Endothelial cell of umbilical vein (primary cell): ENCODE results near the gene CNKSR3. TPM values are rescaled to one million over a fixed set of nuclear protein-coding genes. Genes with fewer than 3 reads are reported as not detected.

Experiments
- BruUV-seq: library from RNA; stranded (reverse); fragments of 400-500 nt; replicated peaks from 2 replicates; lab custom pipeline; 2021; lab: Mats Ljungman, UMichigan
- CTCF ChIA-PET: fragments of 300-600, 350-600 bp; sonication (Branson Sonifier 250); formaldehyde crosslinking; loops from one replicate; lab custom pipeline; 2021; ENCODE audit warnings: antibody characterized with exemption, inconsistent platforms; lab: Charles Lee
- POLR2A ChIA-PET: fragments of 300-600, 350-600 bp; sonication (Branson Sonifier 250); formaldehyde crosslinking; loops from one replicate; lab custom pipeline; 2021; ENCODE audit warnings: antibody characterized with exemption, inconsistent platforms; lab: Charles Lee
- DNase-seq: peaks from one replicate; pipeline ENCODE4 v3.0.0-alpha.2; 2011; ENCODE audit warnings: low read depth, low spot score
- FAIRE-seq: peaks from 2 replicates; lab custom pipeline; 2011; peaks lifted over from hg19 to GRCh38; lab: Jason Lieb, UNC
- H2AFZ ChIP-seq: 2 replicates; pipeline ENCODE4 v1.6.0; 2012; ENCODE audit warnings: low read depth, low read length, control low read depth, inconsistent platforms
- H3K27ac ChIP-seq: 2 replicates; pipeline ENCODE4 v1.5.1; 2011; ENCODE audit warnings: low read depth, mild to moderate bottlenecking, control low read depth, low read length, moderate library complexity; ENCODE audit not compliant: insufficient read depth
- H3K27me3 ChIP-seq, 2 experiments: 2 replicates each; pipeline versions ENCODE4 v1.6.0 to v1.6.1; 2011; ENCODE audit warnings: low read length in 2 of 2, mixed read lengths in 1 of 2; ENCODE audit not compliant: control insufficient read depth in 2 of 2, insufficient read depth in 2 of 2
- H3K36me3 ChIP-seq, 2 experiments: 2 replicates in 1 of 2; 3 replicates in 1 of 2; pipeline ENCODE4 v1.5.1; 2011; ENCODE audit warnings: low read length in 2 of 2, mild to moderate bottlenecking in 1 of 2, moderate library complexity in 1 of 2; ENCODE audit not compliant: control insufficient read depth in 2 of 2, insufficient read depth in 2 of 2; ENCODE audit errors: extremely low read depth in 1 of 2
- H3K4me1 ChIP-seq: 3 replicates; pipeline ENCODE4 v1.5.1; 2011; ENCODE audit warnings: mild to moderate bottlenecking, low read length; ENCODE audit not compliant: control insufficient read depth, insufficient read depth; ENCODE audit errors: extremely low read depth
- H3K4me2 ChIP-seq: 2 replicates; pipeline ENCODE4 v1.6.1; 2011; ENCODE audit warnings: low read length, control low read depth, mixed read lengths; ENCODE audit not compliant: insufficient read depth
- H3K4me3 ChIP-seq, 3 experiments: fragments of 200-600 bp in 1 of 3; sonication (generic), shearing (Covaris generic) in 1 of 3; replicated peaks in 1 of 3; 2 replicates each; pipeline ENCODE4 v1.5.1; 2011 to 2016; ENCODE audit warnings: control low read depth in 3 of 3, low read length in 3 of 3, mild to moderate bottlenecking in 2 of 3, inconsistent platforms in 1 of 3, low read depth in 1 of 3, moderate library complexity in 1 of 3; ENCODE audit not compliant: insufficient read depth in 1 of 3
- H3K79me2 ChIP-seq: 2 replicates; pipeline ENCODE4 v1.6.0; 2012; ENCODE audit warnings: low read length, inconsistent platforms; ENCODE audit not compliant: control insufficient read depth, insufficient read depth
- H3K9ac ChIP-seq: replicated peaks from 2 replicates; pipeline ENCODE3; 2011; ENCODE audit warnings: low read length, control low read depth; ENCODE audit not compliant: insufficient read depth; ENCODE audit errors: extremely low read depth
- H3K9me1 ChIP-seq: replicated peaks from 3 replicates; pipeline ENCODE4 v1.6.0; 2011; ENCODE audit warnings: mild to moderate bottlenecking, low read length; ENCODE audit not compliant: control insufficient read depth, insufficient read depth; ENCODE audit errors: extremely low read depth
- H3K9me3 ChIP-seq: replicated peaks from 2 replicates; pipeline ENCODE4 v1.5.1; 2012; ENCODE audit warnings: low read length, inconsistent platforms; ENCODE audit not compliant: control insufficient read depth, insufficient read depth
- H4K20me1 ChIP-seq: replicated peaks from 2 replicates; pipeline ENCODE3; 2011; ENCODE audit warnings: mild to moderate bottlenecking, low read length; ENCODE audit not compliant: control insufficient read depth, insufficient read depth; ENCODE audit errors: extremely low read depth
- EZH2 ChIP-seq: IDR thresholded peaks from 2 replicates; pipeline ENCODE4 v1.6.1; 2012; ENCODE audit warnings: borderline replicate concordance, low read depth, mild to moderate bottlenecking, moderate library complexity, low read length, inconsistent platforms; ENCODE audit not compliant: severe bottlenecking
- FOS ChIP-seq: IDR thresholded peaks from 2 replicates; pipeline ENCODE4 v1.6.1; 2011; ENCODE audit warnings: mild to moderate bottlenecking, low read length, moderate library complexity, borderline replicate concordance; ENCODE audit not compliant: insufficient read depth
- GATA2 ChIP-seq: IDR thresholded peaks from 2 replicates; pipeline ENCODE4 v1.7.0; 2011; ENCODE audit warnings: low read depth, mild to moderate bottlenecking, moderate library complexity, mixed read lengths, low read length; ENCODE audit not compliant: insufficient read length, insufficient read depth
- JUN ChIP-seq: IDR thresholded peaks from 2 replicates; pipeline ENCODE4 v1.6.1; 2011; ENCODE audit warnings: borderline replicate concordance, low read depth; ENCODE audit not compliant: insufficient read length, insufficient read depth
- MYC ChIP-seq: IDR thresholded peaks from one replicate; pipeline ENCODE4 v1.6.1; 2011; ENCODE audit warnings: mild to moderate bottlenecking, low read depth, low read length
- POLR2A ChIP-seq: IDR thresholded peaks from 2 replicates; pipeline ENCODE4 v1.6.1; 2012; ENCODE audit warnings: low read depth, mild to moderate bottlenecking, control low read depth, low read length
- POLR2AphosphoS5 ChIP-seq: IDR thresholded peaks from 2 replicates; pipeline ENCODE4 v1.6.1; 2012; ENCODE audit warnings: low read depth, mild to moderate bottlenecking, control low read depth, low read length, moderate library complexity; ENCODE audit not compliant: insufficient read depth
- dilution Hi-C: fragments of 300-500 bp; cut with MboI; formaldehyde crosslinking; loops from one replicate; pipeline ENCODE4 v1.15.0; 2019; ENCODE audit warnings: low sequenced_read_pairs; ENCODE audit not compliant: extremely low pct_ligation_motif_present
- intact Hi-C: fragments of 100-400 bp; cut with micrococcal nuclease; formaldehyde crosslinking; loops from one replicate; pipeline ENCODE4 v1.10.0; 2022
- polyA plus RNA-seq, 4 experiments: library from polyadenylated mRNA; depleted of rRNA in 3 of 4; stranded (reverse) in 3 of 4; unstranded in 1 of 4; fragments of >200 nt; gene quantifications; 2 replicates each; pipeline versions ENCODE4 v1.2.1 to v1.2.3, GENCODE V29; 2011 to 2012; ENCODE audit warnings: missing spikeins in 1 of 4
- total RNA-seq: library from RNA; stranded (reverse); gene quantifications from 2 replicates; pipeline ENCODE4 v1.2.3, GENCODE V29; 2021
- TF ChIP-seq, protein P1 (sequence below), 2 donors: IDR thresholded peaks; 1 replicate in 1 of 2; 2 replicates in 1 of 2; pipeline ENCODE4 v1.5.1; 2011; ENCODE audit warnings: low read length in 2 of 2, mild to moderate bottlenecking in 2 of 2, moderate library complexity in 2 of 2, control low read depth in 1 of 2, inconsistent platforms in 1 of 2, low read depth in 1 of 2; ENCODE audit not compliant: insufficient read depth in 1 of 2; ENCODE audit errors: extremely low read depth in 1 of 2
- TF ChIP-seq, protein P2 (sequence below): IDR thresholded peaks from 2 replicates; pipeline ENCODE4 v1.6.1; 2011; ENCODE audit not compliant: insufficient read depth, insufficient read length

Gene CNKSR3
- total and polyA plus RNA-seq, 2 donors (not counting 3 experiments of a cell fraction or from before 2014, with no cell fraction given): 2.3 to 15.6 TPM

GRCh38 chr6:154363821-154364220, 146.7 kb downstream of the CNKSR3 start:
- Histone ChIP-seq H3K9me1 (no peaks in the 10 kb centered on the region), H3K9ac (no peak overlapping the region), H2AFZ (no peak overlapping the region), H3K4me1 (no peaks in the 10 kb centered on the region), H3K27me3 (no peaks in the 10 kb centered on the region), H3K9me3 (no peaks in the 10 kb centered on the region), H3K79me2 (no peaks in the 10 kb centered on the region), H3K4me2 (no peak overlapping the region), H3K36me3 (no peaks in the 10 kb centered on the region), H4K20me1 (no peaks in the 10 kb centered on the region), H3K4me3 (no peak overlapping the region), H3K27ac (no peak overlapping the region)
- DNase-seq: no peak
- POLR2A ChIA-PET: no interaction called here
- TF ChIP-seq, protein P1, sequence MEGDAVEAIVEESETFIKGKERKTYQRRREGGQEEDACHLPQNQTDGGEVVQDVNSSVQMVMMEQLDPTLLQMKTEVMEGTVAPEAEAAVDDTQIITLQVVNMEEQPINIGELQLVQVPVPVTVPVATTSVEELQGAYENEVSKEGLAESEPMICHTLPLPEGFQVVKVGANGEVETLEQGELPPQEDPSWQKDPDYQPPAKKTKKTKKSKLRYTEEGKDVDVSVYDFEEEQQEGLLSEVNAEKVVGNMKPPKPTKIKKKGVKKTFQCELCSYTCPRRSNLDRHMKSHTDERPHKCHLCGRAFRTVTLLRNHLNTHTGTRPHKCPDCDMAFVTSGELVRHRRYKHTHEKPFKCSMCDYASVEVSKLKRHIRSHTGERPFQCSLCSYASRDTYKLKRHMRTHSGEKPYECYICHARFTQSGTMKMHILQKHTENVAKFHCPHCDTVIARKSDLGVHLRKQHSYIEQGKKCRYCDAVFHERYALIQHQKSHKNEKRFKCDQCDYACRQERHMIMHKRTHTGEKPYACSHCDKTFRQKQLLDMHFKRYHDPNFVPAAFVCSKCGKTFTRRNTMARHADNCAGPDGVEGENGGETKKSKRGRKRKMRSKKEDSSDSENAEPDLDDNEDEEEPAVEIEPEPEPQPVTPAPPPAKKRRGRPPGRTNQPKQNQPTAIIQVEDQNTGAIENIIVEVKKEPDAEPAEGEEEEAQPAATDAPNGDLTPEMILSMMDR (IDR thresholded peaks at IDR 0.05; ENCODE audit: extremely low read depth in 1 of 2, insufficient read depth in 1 of 2, low read depth in 1 of 2, low read length in 2 of 2): no peak
- TF ChIP-seq, protein P2, sequence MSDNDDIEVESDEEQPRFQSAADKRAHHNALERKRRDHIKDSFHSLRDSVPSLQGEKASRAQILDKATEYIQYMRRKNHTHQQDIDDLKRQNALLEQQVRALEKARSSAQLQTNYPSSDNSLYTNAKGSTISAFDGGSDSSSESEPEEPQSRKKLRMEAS: no peak
- TF ChIP-seq EZH2 (no peak), MYC (no peak), FOS (no peak), JUN (no peak), POLR2A (no peak), GATA2 (no peak), POLR2AphosphoS5 (no peak)
- dilution Hi-C loops (no loop called here), intact Hi-C loops (no loop called here)
- FAIRE-seq: no peak
- no TSS peak for BruUV-seq
- CTCF ChIA-PET: interaction anchor here (1.2 kb wide), 1 partner anchor 57 kb away, joined by 3 read pairs; no protein-coding TSS in a partner anchor
